C4-2B (cell line): ENCODE measurements around the gene NHS.

Experiments used
- CTCF ChIP-seq: fragments of 450-650 bp; conservative IDR thresholded peaks from 2 replicates; pipeline ENCODE4 v1.5.1; 2017; ENCODE audit warnings: mild to moderate bottlenecking
- ZFX ChIP-seq: fragments of 450-650 bp; IDR thresholded peaks from 2 replicates; pipeline ENCODE4 v1.6.1; 2017

DNA sequence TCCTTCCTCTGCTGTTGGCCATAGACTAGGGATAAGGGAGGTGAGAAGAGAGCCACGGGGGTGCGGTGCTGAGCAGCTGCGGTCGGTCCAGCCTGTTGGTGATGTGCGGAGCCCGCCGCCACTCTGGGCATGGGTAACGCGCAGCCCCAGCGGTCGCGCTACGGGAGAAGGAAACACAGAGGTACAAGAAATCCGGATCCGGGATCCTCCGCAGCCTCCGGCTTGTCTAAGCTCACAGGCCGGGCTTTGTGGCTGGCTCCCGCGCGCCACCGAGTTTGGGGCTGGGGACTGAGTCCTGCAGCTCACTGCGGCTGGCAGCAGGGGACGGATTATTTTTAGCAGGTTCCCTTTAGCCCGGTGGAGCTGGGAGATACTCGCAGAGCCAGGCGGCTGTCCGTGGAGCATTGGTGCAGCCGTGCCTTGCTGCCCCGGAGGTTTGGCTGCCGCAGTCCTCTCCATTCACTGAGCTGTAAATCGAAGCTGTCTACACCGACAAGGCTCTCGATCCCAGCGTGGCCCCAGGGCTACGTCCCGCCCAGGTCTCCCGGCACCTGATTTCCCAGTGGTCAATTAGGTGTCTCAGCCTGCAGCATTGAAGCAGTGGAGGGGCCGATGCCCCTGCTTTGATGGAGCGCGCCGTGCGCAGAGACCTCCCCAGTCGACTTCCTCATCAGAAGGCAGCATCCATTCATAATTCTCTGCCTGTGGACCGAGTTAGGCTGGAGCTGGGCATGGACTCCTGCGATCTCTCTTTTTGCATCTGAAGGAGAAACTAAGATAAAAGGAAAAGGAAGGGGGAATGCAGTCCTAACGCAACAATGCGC, 280.4 kb downstream of the NHS start:
- TF ChIP-seq CTCF (no peak), ZFX (no peak)
